Small intestine (tissue), 7 donors: ENCODE data around the gene SUCLG2. TPM values are rescaled to one million over a fixed set of nuclear protein-coding genes. Genes with fewer than 3 reads are reported as not detected.
"Not testable (repeated sequence)": the region's sequence is repeated elsewhere in the genome, so short reads cannot be mapped to it uniquely, and the experiment has no call there.

Source experiments
- DNase-seq, 2 donors: peaks; one replicate each; pipeline versions ENCODE4 v3.0.0 to v3.0.0-alpha.2; 2013
- FAIRE-seq: peaks from 2 replicates; lab custom pipeline; 2012; peaks lifted over from hg19 to GRCh38; lab: Jason Lieb, UNC
- H3K27ac ChIP-seq, 3 donors: one replicate each; pipeline ENCODE4 v1.5.1; 2013; ENCODE audit warnings: low read length in 2 of 3, mild to moderate bottlenecking in 2 of 3, control low read depth in 1 of 3, inconsistent platforms in 1 of 3, low read depth in 1 of 3, moderate library complexity in 1 of 3
- H3K27me3 ChIP-seq, 3 donors: one replicate each; pipeline ENCODE4 v1.6.1; 2013; ENCODE audit warnings: low read length in 3 of 3, inconsistent platforms in 1 of 3; ENCODE audit not compliant: control insufficient read depth in 3 of 3, insufficient read depth in 3 of 3
- H3K36me3 ChIP-seq, 3 donors: one replicate each; pipeline ENCODE4 v1.6.1; 2013; ENCODE audit warnings: low read length in 3 of 3, inconsistent platforms in 1 of 3, low read depth in 1 of 3, mild to moderate bottlenecking in 1 of 3, moderate library complexity in 1 of 3; ENCODE audit not compliant: control insufficient read depth in 3 of 3, insufficient read depth in 2 of 3
- H3K4me1 ChIP-seq, 3 donors: one replicate each; pipeline ENCODE4 v1.6.1; 2013; ENCODE audit warnings: low read length in 2 of 3, inconsistent platforms in 1 of 3, low read depth in 1 of 3, mild to moderate bottlenecking in 1 of 3, moderate library complexity in 1 of 3; ENCODE audit not compliant: control insufficient read depth in 3 of 3, insufficient read depth in 2 of 3
- H3K4me3 ChIP-seq, 3 donors: one replicate each; pipeline ENCODE4 v1.5.1; 2013; ENCODE audit warnings: low read length in 3 of 3, control low read depth in 1 of 3, inconsistent platforms in 1 of 3, low read depth in 1 of 3, mild to moderate bottlenecking in 1 of 3, moderate library complexity in 1 of 3
- H3K9me3 ChIP-seq, 2 donors: one replicate each; pipeline ENCODE4 v1.6.1; 2013; ENCODE audit warnings: low read depth in 1 of 2, low read length in 1 of 2; ENCODE audit not compliant: control insufficient read depth in 2 of 2, insufficient read depth in 1 of 2
- WGBS, 3 donors: extraction: QIAGEN DNeasy Blood & Tissue Kit; methylation state at CpG; one replicate each; pipeline ENCODE4 v1.1.7; 2013; 5-methylcytosine and 5-hydroxymethylcytosine counted together
- polyA plus RNA-seq, 4 donors: library from polyadenylated mRNA; stranded (reverse) in 3 of 4; unstranded in 1 of 4; fragments of 200-250 nt in 3 of 4; fragments of 120-200 nt in 1 of 4; gene quantifications; one replicate each; pipeline versions ENCODE4 v1.2.1 to v1.2.3, GENCODE V29; 2013
- donor health status: healthy with polysubstance abuse.
- donor health status: control.
- donor health status: control.
- donor health status: Bipolar disorder and iron deficiency.
- donor health status: healthy.

The SUCLG2 gene
- polyA plus RNA-seq, 4 donors = 77.7 to 167 (median 125) TPM

DNA sequence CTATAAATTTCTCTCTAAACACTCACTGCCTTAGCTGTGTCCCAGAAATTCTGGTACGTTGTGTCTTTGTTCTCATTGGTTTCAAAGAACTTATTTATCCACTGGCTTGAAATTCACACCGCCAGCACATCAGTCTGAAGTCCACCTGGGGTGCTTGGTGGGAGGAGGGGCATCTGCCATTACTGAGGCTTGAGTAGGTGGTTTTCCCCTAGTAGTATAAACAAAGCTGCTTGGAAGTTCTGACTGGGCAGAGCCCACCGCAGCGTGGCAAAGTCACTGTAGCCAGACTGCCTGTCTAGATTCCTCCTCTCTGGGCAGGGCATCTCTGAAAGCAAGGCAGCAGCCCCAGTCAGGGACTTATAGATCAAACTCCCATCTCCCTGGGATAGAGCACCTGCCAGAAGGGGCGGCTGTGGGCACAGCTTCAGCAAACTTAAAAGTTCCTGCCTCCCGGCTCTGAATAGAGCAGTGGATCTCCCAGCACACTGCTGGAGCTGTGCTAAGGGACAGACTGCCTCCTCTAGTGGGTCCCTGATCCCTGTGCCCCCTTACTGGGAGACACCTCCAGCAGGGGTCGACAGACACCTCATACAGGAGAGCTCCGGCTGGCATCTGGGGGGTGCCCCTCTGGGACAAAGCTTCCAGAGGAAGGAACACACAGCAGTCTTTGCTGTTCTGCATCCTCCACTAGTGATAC is 114.1 kb downstream of the SUCLG2 start:
- peaks cover 0 to 2% of the 10 kb centered on the region in 2 donors for H3K9me3 ChIP-seq
- WGBS, 3 donors = 79 to 86% (median 86%) methylated on average over 8 of the region's 8 CpGs
- peak in 1 of 2 donors; percentile 8 for DNase-seq
- H3K27me3 ChIP-seq = no peaks in the 10 kb centered on the region
- no peak overlapping the region for H3K4me3 ChIP-seq
- H3K36me3 ChIP-seq = peaks cover 0 to 7% (median 0%) of the 10 kb centered on the region in 3 donors
- FAIRE-seq = no peak
- no peaks in the 10 kb centered on the region for H3K4me1 ChIP-seq
- H3K27ac ChIP-seq = no peak overlapping the region

DNA sequence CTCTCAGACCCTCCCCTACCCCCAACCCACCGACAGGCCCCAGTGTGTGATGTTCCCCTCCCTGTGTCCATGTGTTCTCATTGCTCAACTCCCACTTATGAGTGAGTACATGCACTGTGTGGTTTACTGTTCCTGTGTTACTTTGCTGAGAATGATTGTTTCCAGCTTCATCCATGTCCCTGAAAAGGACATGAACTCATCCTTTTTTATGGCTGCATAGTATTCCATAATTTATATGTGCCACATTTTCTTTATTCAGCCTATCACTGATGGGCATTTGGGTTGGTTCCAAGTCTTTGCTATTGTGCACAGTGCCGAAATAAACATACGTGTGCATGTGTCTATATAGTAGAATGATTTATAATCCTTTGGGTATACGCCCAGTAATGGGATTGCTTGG is 117.2 kb downstream of the SUCLG2 start:
- H3K27me3 ChIP-seq, H3K9me3 ChIP-seq, DNase-seq, H3K4me1 ChIP-seq, FAIRE-seq, H3K27ac ChIP-seq, H3K36me3 ChIP-seq, H3K4me3 ChIP-seq: not testable (repeated sequence)
- 84 to 98% (median 96%) methylated on average over 4 of the region's 4 CpGs for WGBS, 3 donors

- FAIRE-seq (no peak), DNase-seq (no peak)
- 66 to 76% (median 67%) methylated on average over 3 of the region's 3 CpGs for whole genome bisulfite sequencing, 3 donors
- Histone ChIP-seq H3K36me3 (no peaks in the 10 kb centered on the region), H3K9me3 (peaks cover 0 to 2% of the 10 kb centered on the region in 2 donors), H3K27me3 (no peaks in the 10 kb centered on the region), H3K27ac (no peak overlapping the region), H3K4me1 (no peaks in the 10 kb centered on the region), H3K4me3 (no peak overlapping the region)
Observed at GRCh38 chr3:67535006-67535405, 119.4 kb downstream of the SUCLG2 start.

DNA sequence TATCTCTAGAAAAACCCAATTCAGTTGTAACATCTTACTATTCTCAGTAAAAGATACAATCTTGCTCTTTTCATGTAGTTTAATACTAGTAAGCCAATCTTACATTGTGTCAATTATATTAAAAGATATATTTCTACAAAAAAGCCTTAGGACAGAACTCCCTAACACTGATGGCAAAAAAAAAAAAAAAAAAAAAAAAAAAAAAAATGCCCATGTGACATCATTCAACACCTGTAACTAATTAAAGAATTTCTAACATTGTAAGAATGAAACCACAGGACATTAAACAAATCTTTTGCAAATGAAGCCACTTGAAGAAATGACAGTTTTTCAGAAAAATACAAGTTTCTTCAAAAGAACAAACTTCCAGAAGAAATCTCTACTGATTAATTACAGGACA is 119.8 kb downstream of the SUCLG2 start:
- Histone ChIP-seq H3K36me3 (no peaks in the 10 kb centered on the region), H3K27ac (no peak overlapping the region), H3K27me3 (no peaks in the 10 kb centered on the region), H3K4me3 (no peak overlapping the region), H3K4me1 (no peaks in the 10 kb centered on the region), H3K9me3 (peaks cover 0 to 2% of the 10 kb centered on the region in 2 donors)
- FAIRE-seq (peak; percentile 72), DNase-seq (no peak)

DNA sequence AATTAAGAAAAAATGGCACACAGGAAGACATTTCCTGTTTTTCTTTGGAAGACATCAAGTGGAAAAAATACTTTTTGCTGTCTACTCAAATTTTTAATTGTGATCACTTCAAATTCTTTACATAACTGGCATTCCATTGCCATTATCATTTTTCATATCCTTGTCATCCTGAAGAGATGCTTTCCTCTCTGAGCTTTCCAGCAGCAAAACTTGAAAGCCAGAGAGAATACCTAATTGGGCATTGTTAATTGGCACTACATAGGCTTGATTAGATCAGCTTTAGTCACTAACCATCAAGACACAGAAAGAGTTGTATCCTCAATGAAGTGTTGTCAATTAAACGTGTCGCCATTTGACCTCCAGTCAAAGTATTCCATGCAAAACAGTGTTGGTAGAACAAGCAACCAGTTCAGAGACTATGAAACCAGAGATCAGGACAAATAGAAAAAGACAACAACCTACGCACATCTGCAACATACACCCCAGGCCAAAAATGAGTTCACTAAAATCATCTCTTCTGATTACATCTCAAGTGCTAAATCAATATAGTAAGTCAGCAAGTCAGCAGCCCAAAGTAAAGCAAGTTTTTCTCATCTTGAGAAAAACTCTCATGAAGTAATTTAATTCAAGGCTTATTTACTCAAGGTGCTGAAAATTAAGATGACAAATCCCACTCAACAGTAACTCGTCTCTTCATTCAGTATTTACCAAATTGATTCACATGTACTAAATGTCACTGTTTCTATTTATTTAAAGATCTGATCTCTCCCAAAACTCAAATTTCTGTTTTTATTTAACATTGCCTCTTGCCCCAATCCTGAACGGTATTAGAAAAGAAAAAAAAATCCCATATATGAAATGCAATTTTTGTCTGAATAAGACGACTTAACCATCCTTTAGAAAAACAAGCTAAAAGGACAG is 123.0 kb downstream of the SUCLG2 start:
- FAIRE-seq = no peak
- Histone ChIP-seq H3K27ac (no peak overlapping the region), H3K9me3 (no peaks in the 10 kb centered on the region), H3K4me1 (no peaks in the 10 kb centered on the region), H3K27me3 (no peaks in the 10 kb centered on the region), H3K36me3 (peaks cover 0 to 6% (median 0%) of the 10 kb centered on the region in 3 donors), H3K4me3 (no peak overlapping the region)
- WGBS, 3 donors = 90 to 94% (median 93%) methylated on average over 6 of the region's 6 CpGs
- no peak for DNase-seq

DNA sequence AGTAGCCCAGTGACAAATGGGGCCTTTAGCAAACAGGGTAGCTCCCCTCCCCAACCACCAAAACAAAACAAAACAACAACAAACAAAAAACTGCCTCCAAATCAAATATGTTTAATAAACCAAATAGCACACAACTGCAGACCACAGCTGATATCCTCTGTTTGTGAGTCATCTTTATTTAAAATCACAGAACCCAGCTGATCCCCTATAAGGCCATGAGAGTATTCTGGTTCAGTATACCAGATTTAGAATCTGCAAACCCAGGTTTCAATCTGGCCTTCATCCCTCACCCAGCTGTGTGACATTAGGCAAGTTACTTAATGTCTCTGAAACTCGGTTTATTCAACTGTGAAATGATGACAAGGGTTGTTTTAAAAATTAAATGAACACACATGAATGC is 124.5 kb downstream of the SUCLG2 start:
- no peak for FAIRE-seq
- WGBS, 3 donors = 82 to 95% (median 88%) methylated on average over 1 of the region's 1 CpG
- H3K36me3 ChIP-seq = peaks cover 0 to 8% (median 0%) of the 10 kb centered on the region in 3 donors
- no peak overlapping the region for H3K27ac ChIP-seq
- H3K27me3 ChIP-seq = no peaks in the 10 kb centered on the region
- H3K4me1 ChIP-seq = no peaks in the 10 kb centered on the region
- H3K4me3 ChIP-seq = no peak overlapping the region
- no peak for DNase-seq
- no peaks in the 10 kb centered on the region for H3K9me3 ChIP-seq

DNA sequence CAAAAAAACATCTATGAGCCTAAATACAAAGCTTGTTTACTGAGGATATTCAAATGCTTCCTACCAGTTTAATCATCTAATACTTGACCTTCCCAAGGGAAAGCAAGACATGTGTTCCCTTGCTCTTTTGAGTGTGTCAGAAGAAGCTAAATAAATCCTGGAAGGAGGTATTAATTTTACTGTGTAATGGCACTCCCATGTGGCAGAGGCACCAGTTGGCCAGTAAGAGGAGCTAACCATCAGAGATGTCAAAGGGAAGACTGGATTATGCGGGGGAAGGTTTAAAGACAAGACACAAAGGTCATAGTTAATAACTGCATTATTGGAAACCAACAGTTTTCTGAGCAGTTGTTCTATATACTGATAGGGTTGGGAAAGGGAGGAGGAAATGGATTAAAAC is 125.1 kb downstream of the SUCLG2 start:
- no peak overlapping the region for H3K27ac ChIP-seq
- FAIRE-seq = no peak
- H3K9me3 ChIP-seq = no peaks in the 10 kb centered on the region
- H3K27me3 ChIP-seq = no peaks in the 10 kb centered on the region
- DNase-seq = peak; percentile 8
- H3K4me1 ChIP-seq = no peaks in the 10 kb centered on the region
- no peak overlapping the region for H3K4me3 ChIP-seq
- WGBS, 3 donors = 52 to 71% (median 54%) methylated on average over 1 of the region's 1 CpG
- peaks cover 0 to 8% (median 0%) of the 10 kb centered on the region in 3 donors for H3K36me3 ChIP-seq

GRCh38 chr3:67526246-67526645 is 128.2 kb downstream of the SUCLG2 start:
- H3K27ac ChIP-seq = no peak overlapping the region
- H3K4me1 ChIP-seq = no peaks in the 10 kb centered on the region
- no peak overlapping the region for H3K4me3 ChIP-seq
- DNase-seq = no peak
- 94 to 95% (median 95%) methylated on average over 2 of the region's 2 CpGs for WGBS, 3 donors
- H3K9me3 ChIP-seq = no peaks in the 10 kb centered on the region
- no peak for FAIRE-seq
- H3K27me3 ChIP-seq = no peaks in the 10 kb centered on the region
- peaks cover 0 to 8% (median 0%) of the 10 kb centered on the region in 3 donors for H3K36me3 ChIP-seq
